Left cardiac atrium (tissue), 4 donors: ENCODE measurements around the gene ARHGAP22. TPM values are rescaled to one million over a fixed set of nuclear protein-coding genes. Genes with fewer than 3 reads are reported as not detected.

Source experiments
- ATAC-seq, 2 donors: fragments of 200-7000 bp; cut with Tn5 transposase; one replicate each; pipeline ENCODE4 v1.9.1; 2020; ENCODE audit warnings: mild to moderate bottlenecking in 2 of 2, moderate library complexity in 2 of 2
- DNase-seq: peaks from one replicate; pipeline ENCODE4 v3.0.0-alpha.2; 2020
- intact Hi-C, 2 donors: fragments of 100-400 bp; cut with DNase I; formaldehyde crosslinking; loops; one replicate each; pipeline versions ENCODE4 v1.14.1 to v1.15.1; 2022 to 2023
- total RNA-seq, 2 donors: library from RNA; stranded (reverse); fragmentation: NEBNext Ultra II Directional; extraction: Animal tissue kit (Norgen Biotek cat#: 25700); gene quantifications; one replicate each; pipeline ENCODE4 v1.2.1, GENCODE V29; 2021
- donor health status: DM: no; HTN: yes; CAD: no.
- donor health status: DM: no; HTN: yes; CAD: no; lungs with severe emphysema.
- donor health status: DM: yes; HTN: yes; CAD: no.
- donor health status: Dilated cardiomyopathy.

ARHGAP22 gene
- total RNA-seq, 2 donors from 2014 or later, result 4.7 to 6.0 TPM

DNA sequence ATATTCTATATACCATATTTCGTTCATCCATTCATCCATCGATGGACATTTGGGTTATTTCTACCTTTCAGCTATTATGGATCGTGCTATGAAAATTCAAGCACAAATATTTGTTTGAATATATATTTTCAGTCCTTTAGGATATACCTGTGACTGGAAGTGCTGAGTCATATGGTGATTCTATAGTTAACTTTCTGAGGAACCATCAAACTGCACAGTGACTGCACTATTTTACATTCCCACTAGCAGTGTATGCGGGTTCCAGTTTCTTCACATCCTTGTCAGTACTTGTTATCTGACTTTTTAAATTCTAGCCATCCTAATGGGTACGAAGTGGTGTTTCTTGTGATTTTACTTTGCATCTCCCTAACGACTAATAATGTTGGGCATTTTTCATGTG, 194.4 kb downstream of the ARHGAP22 start:
- DNase-seq (no peak), ATAC-seq (no peak)
- intact Hi-C loops, result no loop called here

DNA sequence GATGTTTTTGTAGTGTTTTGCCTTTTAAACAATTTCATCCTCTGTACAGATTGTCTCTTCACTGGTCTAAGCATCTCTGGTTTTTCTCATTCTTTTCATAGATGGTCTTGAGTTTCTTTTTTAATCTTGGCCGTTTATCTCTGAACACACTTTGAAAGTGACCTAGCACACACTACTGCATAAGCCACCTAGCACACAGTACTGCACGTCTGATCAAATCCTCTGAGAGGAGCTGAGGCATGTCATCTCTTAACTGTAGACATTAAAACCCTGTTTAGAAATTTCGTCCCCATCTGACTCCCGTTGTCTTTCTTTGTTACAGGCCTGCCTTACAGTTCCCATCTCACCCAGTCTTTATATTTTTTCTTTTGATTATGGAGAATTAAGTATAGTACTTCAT, 198.2 kb downstream of the ARHGAP22 start:
- intact Hi-C loops, result no loop called here
- DNase-seq (no peak), ATAC-seq (no peak)

DNA sequence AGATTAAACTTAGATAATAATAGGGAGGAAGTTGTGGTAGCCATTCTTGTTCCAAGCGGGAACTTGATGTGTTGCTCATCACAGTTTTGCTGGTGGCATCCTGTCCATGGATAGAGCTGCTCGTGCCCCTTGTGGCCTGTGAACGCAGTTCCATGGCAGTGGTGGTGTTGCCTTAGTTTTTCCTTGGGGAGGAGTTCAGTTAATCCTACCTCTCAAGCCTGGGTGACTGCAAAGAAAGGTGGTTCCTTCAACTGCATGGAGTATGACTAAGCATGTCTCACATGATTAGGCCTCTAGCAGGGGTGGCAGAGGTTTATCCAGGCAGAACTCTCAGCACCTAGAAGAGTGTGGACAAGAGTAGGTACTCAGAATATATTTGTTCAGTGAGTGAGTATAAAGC, 198.7 kb downstream of the ARHGAP22 start:
- no peak for DNase-seq
- intact Hi-C loops, result no loop called here
- ATAC-seq, result peak in 1 of 2 donors; percentile 77

DNA sequence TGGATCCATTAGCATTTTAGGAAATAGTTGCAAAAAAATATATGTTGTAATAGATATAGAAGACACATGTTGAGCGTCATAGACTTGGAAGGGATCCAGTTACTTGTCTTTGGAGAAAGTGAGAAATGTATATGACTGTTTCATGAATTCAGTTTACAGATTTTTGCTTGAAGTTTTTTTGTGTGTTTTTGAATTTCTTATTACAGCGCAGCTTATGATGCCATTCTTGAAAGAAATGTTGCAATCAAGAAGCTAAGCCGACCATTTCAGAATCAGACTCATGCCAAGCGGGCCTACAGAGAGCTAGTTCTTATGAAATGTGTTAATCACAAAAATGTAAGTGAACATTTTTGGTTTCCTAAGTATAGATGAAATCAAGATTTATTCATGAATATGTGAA, 200.2 kb downstream of the ARHGAP22 start:
- ATAC-seq (no peak), DNase-seq (no peak)
- intact Hi-C loops, result no loop called here

DNA sequence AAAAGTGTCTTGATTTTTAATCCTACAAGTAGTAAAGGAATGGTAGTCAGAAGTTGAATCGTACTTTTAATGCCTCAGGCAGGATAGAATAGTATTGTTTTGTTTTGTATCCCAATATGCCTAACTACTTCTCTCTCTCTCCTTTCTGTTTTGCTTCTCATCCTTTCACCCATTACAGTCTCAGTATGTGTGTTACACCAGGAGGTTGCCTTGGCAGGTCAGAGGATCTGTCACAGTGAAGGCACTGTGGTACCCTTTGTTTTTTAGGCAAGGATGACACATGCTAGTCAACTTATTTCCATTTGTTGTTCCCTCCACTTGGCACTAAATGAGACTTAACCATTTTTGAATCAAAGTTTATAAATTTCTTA, 204.0 kb downstream of the ARHGAP22 start:
- DNase-seq (no peak), ATAC-seq (no peak)
- intact Hi-C loops, result no loop called here

DNA sequence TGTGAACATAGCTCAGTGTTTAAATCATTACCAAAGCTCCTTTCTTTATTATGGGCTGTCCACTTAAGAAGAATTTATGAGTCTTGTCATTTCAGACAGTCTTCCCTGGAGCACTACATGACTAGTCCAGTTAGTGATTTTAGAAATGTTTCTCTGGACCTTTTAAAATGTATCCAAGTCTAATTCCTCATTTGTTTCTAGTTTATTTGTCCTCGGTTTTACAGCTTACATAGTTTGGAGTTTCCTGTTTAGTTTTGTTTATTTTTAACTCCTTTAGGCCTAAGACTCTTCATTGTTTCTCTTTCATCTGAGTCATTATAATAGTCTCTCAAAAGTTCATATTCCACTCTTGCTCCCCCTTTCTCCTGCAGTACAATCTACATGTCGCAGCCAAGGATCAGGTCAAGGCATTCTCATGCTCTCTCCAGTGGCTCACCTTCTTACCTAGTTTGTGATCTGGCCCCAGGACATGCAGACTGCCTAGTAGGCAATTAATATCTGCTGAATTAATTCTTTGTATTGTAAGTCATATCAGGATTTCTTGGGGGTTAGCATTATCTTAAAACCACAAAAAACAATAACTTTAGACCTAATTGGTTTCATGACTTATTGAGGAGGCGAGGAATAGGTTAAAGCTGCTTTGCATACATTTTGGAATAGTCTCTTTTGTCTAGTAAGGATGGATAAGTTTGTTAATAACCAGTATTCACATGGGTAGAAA, 204.6 kb downstream of the ARHGAP22 start:
- DNase-seq (no peak), ATAC-seq (no peak)
- intact Hi-C loops, result no loop called here

DNA sequence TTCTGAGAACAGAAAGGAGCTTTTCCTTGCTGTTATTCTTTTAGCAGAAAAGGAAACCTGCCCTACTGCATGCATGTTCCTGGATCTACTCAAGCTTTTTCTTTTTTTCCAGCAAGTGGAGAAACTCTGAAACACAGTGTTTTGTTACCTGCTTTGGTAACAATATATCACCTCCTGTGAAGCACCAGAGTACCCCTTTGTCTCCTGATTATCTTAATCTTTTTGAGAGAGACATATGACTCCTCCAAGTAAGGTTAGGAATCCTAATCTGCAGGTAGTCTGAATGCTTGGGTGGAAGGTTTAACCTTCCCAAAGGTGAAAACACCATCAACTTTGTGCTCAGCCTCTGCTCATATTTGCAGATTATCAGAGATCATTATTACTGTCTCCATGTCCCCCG, 205.3 kb downstream of the ARHGAP22 start:
- intact Hi-C loops, result no loop called here
- ATAC-seq (no peak), DNase-seq (no peak)

DNA sequence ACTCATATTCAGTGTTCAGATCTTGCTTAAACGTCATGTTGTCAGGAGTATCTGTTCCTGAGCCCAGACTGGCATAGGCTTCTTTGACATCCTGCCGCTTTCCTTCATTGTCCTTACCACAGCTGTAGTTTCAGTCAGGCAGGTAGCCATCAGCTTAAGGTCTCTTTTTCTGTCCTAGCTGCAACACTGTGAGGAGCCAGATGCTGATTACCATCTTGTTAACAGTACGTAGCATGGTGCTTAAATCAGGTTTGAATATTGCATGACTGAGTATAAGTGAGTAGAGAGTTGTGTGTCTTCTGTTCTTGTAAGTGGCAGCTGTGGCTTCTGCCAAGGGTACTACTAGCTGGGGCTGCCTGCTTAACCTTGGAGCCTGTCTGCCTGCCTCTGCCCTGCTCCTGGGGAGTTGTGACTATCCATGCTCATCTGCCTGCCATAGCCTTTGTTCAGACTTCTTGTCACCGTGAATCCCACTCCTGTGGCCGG, 205.8 kb downstream of the ARHGAP22 start:
- ATAC-seq, result peak in 1 of 2 donors; percentile 34
- no peak for DNase-seq
- intact Hi-C loops, result no loop called here

DNA sequence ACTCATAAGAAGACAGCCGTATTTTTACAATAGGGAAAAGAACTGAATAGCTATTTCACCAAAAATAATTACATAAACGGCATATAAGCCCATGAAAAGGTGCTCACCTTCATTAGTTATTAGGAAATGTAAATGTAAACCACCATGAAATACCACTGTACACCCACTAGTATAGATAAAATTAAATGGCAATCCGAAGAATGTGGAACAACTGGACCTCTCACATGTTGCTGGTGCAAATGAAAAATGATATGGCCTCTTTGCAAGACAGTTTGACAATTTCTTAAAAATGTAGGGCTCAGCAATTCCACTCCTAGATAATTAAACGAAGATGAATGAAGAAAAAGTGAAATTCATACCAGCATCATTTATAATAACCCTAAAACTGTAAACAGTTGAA, 206.6 kb downstream of the ARHGAP22 start:
- intact Hi-C loops, result no loop called here
- no peak for ATAC-seq

More for the DNA sequence above, 206.6 kb downstream of the ARHGAP22 start:
- no peak for DNase-seq

Other genes with a start within 250 kb of the ARHGAP22 start
- 1 to 10 TPM; 2.6 to 3.8 TPM for gene WDFY4, start 79.8 kb upstream of the ARHGAP22 start, total RNA-seq